Mucosa of descending colon (tissue), 3 donors: ENCODE results near the gene TBC1D2. TPM values are rescaled to one million over a fixed set of nuclear protein-coding genes. Genes with fewer than 3 reads are reported as not detected.
A peak's percentile ranks its signal among the peaks of the same experiment; 100 is the strongest.

ENCODE experiments used
- ATAC-seq: fragments of 200-7000 bp; cut with Tn5 transposase; one replicate; pipeline ENCODE4 v1.9.1; 2020; ENCODE audit warnings: mild to moderate bottlenecking, moderate library complexity
- DNase-seq, 3 donors: peaks; one replicate each; pipeline ENCODE4 v3.0.0-alpha.2; 2020
- H3K36me3 ChIP-seq: fragments of 200-600 bp; one replicate; pipeline ENCODE4 v1.8.0; 2021; ENCODE audit warnings: low read depth, mild to moderate bottlenecking
- H3K4me1 ChIP-seq: fragments of 200-600 bp; one replicate; pipeline ENCODE4 v1.8.0; 2021; ENCODE audit warnings: low read depth, mild to moderate bottlenecking
- H3K4me3 ChIP-seq: fragments of 200-600 bp; one replicate; pipeline ENCODE4 v1.8.0; 2021; ENCODE audit warnings: mild to moderate bottlenecking
- H3K9me3 ChIP-seq: fragments of 200-600 bp; one replicate; pipeline ENCODE4 v1.8.0; 2021; ENCODE audit warnings: mild to moderate bottlenecking
- intact Hi-C, 2 donors: fragments of 100-400 bp; cut with DNase I in 1 of 2; cut with micrococcal nuclease in 1 of 2; formaldehyde crosslinking; loops; one replicate each; pipeline versions ENCODE4 v1.11.0 to v1.11.1; 2022; cut with DNase I, micrococcal nuclease
- total RNA-seq, 3 donors: library from RNA; stranded (reverse); fragmentation: NEBNext Ultra II Directional in 2 of 3; extraction: Animal tissue kit (Norgen Biotek cat#: 25700) in 2 of 3; gene quantifications; one replicate each; pipeline versions ENCODE4 v1.2.1 to v1.2.4, GENCODE V29; 2021 to 2023
- TF ChIP-seq, protein P1 (sequence below): fragments of 200-600 bp; IDR thresholded peaks from one replicate; pipeline ENCODE4 v1.8.0; 2022; ENCODE audit warnings: antibody characterized with exemption, mild to moderate bottlenecking
- donor health status: DM: no; HTN: no; CAD: no; lungs with moderate emphysema.
- donor health status: DM: no; HTN: no; CAD: no.
- donor health status: DM: no; HTN: yes; CAD: no.

TBC1D2 gene
- total RNA-seq, 3 donors from 2014 or later = 19.5 to 33.5 (median 26.9) TPM

GRCh38 chr9:98159790-98160189, 95.7 kb downstream of the TBC1D2 start:
- TF ChIP-seq, protein P1, sequence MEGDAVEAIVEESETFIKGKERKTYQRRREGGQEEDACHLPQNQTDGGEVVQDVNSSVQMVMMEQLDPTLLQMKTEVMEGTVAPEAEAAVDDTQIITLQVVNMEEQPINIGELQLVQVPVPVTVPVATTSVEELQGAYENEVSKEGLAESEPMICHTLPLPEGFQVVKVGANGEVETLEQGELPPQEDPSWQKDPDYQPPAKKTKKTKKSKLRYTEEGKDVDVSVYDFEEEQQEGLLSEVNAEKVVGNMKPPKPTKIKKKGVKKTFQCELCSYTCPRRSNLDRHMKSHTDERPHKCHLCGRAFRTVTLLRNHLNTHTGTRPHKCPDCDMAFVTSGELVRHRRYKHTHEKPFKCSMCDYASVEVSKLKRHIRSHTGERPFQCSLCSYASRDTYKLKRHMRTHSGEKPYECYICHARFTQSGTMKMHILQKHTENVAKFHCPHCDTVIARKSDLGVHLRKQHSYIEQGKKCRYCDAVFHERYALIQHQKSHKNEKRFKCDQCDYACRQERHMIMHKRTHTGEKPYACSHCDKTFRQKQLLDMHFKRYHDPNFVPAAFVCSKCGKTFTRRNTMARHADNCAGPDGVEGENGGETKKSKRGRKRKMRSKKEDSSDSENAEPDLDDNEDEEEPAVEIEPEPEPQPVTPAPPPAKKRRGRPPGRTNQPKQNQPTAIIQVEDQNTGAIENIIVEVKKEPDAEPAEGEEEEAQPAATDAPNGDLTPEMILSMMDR = no peak
- Histone ChIP-seq H3K36me3 (no peaks in the 10 kb centered on the region), H3K4me1 (peaks cover 13% of the 10 kb centered on the region), H3K4me3 (no peak overlapping the region), H3K9me3 (no peaks in the 10 kb centered on the region)
- intact Hi-C loops = no loop called here
- DNase-seq = no peak
- no peak for ATAC-seq

- no peak overlapping the region for H3K4me3 ChIP-seq
- no peaks in the 10 kb centered on the region for H3K36me3 ChIP-seq
- no peak for DNase-seq
- no peaks in the 10 kb centered on the region for H3K9me3 ChIP-seq
- intact Hi-C loops = no loop called here
- no peak for ATAC-seq
- peaks cover 12% of the 10 kb centered on the region for H3K4me1 ChIP-seq
- TF ChIP-seq, protein P1 = no peak
Observed at GRCh38 chr9:98159301-98159700, 96.1 kb downstream of the TBC1D2 start.

- intact Hi-C loops = no loop called here
- peaks cover 6% of the 10 kb centered on the region for H3K4me1 ChIP-seq
- ATAC-seq (peak; percentile 95), DNase-seq (peak in 2 of 3 donors; percentile 74 to 83)
- no peak overlapping the region for H3K4me3 ChIP-seq
- TF ChIP-seq, protein P1 = no peak
- no peaks in the 10 kb centered on the region for H3K36me3 ChIP-seq
- H3K9me3 ChIP-seq = no peaks in the 10 kb centered on the region
Observed at GRCh38 chr9:98158071-98158831, 97.2 kb downstream of the TBC1D2 start.

GRCh38 chr9:98157372-98157771, 98.1 kb downstream of the TBC1D2 start:
- intact Hi-C loops = no loop called here
- DNase-seq (no peak), ATAC-seq (no peak)
- peaks cover 3% of the 10 kb centered on the region for H3K4me1 ChIP-seq
- no peak overlapping the region for H3K4me3 ChIP-seq
- no peaks in the 10 kb centered on the region for H3K9me3 ChIP-seq
- no peaks in the 10 kb centered on the region for H3K36me3 ChIP-seq
- TF ChIP-seq, protein P1 = no peak

DNA sequence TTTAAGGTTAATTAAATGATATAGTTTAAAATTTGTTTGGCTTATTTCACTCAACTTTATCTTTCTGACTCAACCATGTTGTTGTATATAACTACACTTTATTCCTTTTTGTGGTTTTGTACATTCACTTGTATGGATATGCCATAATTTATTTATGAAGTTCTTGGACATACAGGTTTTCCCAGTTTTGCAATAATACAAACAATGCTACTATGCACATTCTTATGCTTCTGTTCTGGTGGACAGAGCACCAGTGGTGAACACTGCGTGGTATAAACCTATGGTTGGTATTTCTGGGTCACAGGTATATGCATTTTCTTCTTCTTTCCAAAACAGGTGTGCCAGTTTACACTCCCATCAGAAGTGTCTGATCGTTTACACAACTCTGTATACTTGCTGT, 100.8 kb downstream of the TBC1D2 start:
- DNase-seq (no peak), ATAC-seq (no peak)
- no peaks in the 10 kb centered on the region for H3K36me3 ChIP-seq
- intact Hi-C loops = no loop called here
- no peak overlapping the region for H3K4me3 ChIP-seq
- H3K9me3 ChIP-seq = no peaks in the 10 kb centered on the region
- H3K4me1 ChIP-seq = peaks cover 3% of the 10 kb centered on the region
- TF ChIP-seq, protein P1 = no peak
